MCF 10A (cell line): Measurements from ENCODE around the gene ABAT. TPM values are rescaled to one million over a fixed set of nuclear protein-coding genes. Genes with fewer than 3 reads are reported as not detected.
"Not testable (repeated sequence)": the region's sequence is repeated elsewhere in the genome, so short reads cannot be mapped to it uniquely, and the experiment has no call there.

Experiments used
- BruUV-seq: library from RNA; stranded (reverse); fragments of 400-500 nt; replicated peaks from 2 replicates; lab custom pipeline; 2021; lab: Mats Ljungman, UMichigan
- CTCF ChIA-PET: fragments of 300-600 bp; sonication (Branson Sonifier 250); formaldehyde crosslinking; extraction: SDS; loops from one replicate; lab custom pipeline; 2021; ENCODE audit warnings: antibody characterized with exemption, inconsistent platforms; lab: Yijun Ruan, JAX
- POLR2A ChIA-PET: fragments of 300-600, 350-650 bp; sonication (Branson Sonifier 250); formaldehyde crosslinking; extraction: SDS; loops from one replicate; lab custom pipeline; 2020; ENCODE audit warnings: antibody characterized with exemption, inconsistent platforms; lab: Yijun Ruan, JAX
- DNase-seq: peaks from one replicate; pipeline ENCODE4 v3.0.0-alpha.2; 2018; ENCODE audit not compliant: unreplicated experiment
- H3K27ac Mint-ChIP-seq: one replicate; pipeline ENCODE4 v1.8.0; 2022; ENCODE audit warnings: mild to moderate bottlenecking, low read depth, mixed read lengths; ENCODE audit not compliant: unreplicated experiment
- H3K27me3 Mint-ChIP-seq: one replicate; pipeline ENCODE4 v1.8.0; 2022; ENCODE audit warnings: mixed read lengths; ENCODE audit not compliant: insufficient read depth, unreplicated experiment
- H3K36me3 Mint-ChIP-seq: one replicate; pipeline ENCODE4 v1.8.0; 2022; ENCODE audit warnings: mild to moderate bottlenecking, moderate library complexity, mixed read lengths; ENCODE audit not compliant: insufficient read depth, unreplicated experiment
- H3K4me1 Mint-ChIP-seq: one replicate; pipeline ENCODE4 v1.8.0; 2022; ENCODE audit warnings: mixed read lengths; ENCODE audit not compliant: insufficient read depth, unreplicated experiment
- H3K4me3 Mint-ChIP-seq: one replicate; pipeline ENCODE4 v1.8.0; 2022; ENCODE audit warnings: mild to moderate bottlenecking, moderate library complexity, mixed read lengths; ENCODE audit not compliant: unreplicated experiment
- H3K9me3 Mint-ChIP-seq: one replicate; pipeline ENCODE4 v1.8.0; 2022; ENCODE audit warnings: mixed read lengths; ENCODE audit not compliant: unreplicated experiment
- intact Hi-C: fragments of 100-400 bp; cut with micrococcal nuclease; formaldehyde crosslinking; loops from 2 replicates; pipeline ENCODE4 v1.14.1; 2022
- total RNA-seq: library from RNA; stranded (reverse); gene quantifications from 2 replicates; pipeline ENCODE4 v1.2.3, GENCODE V29; 2022
- TF ChIP-seq, protein P1 (sequence below): fragments of 200-600 bp; IDR thresholded peaks from one replicate; pipeline ENCODE4 v1.8.0; 2022; ENCODE audit warnings: antibody characterized with exemption, mild to moderate bottlenecking; ENCODE audit not compliant: unreplicated experiment

The ABAT gene
- total RNA-seq, 1 experiment from 2014 or later: 3.0 TPM

DNA sequence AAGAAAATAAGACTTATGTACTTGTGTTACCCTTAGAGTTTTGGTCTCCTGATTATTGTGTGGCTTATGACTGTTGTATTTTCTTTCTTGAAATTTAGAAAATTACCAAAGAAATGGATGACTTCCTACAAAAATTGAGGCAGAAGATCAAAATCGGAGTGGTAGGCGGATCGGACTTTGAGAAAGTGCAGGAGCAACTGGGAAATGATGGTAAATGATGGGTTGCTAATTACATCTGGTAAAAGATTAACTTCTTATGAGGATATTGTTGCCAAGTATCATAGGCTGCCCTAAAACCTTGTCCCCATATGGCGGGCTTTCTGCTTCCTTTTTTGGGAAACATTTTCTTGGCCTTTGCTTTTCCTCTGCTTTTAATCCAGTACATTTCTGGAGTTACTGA lies 127.3 kb downstream of the ABAT start:
- POLR2A ChIA-PET: interaction anchor here (1.2 to 1.7 kb wide), 3 partner anchors 8 to 21 kb away, joined by 3 to 4 read pairs (median 3); no protein-coding TSS in a partner anchor
- H3K4me3 Mint-ChIP-seq: no peak overlapping the region
- H3K36me3 Mint-ChIP-seq: peaks cover 65% of the 10 kb centered on the region
- H3K27ac Mint-ChIP-seq: no peak overlapping the region
- no TSS peak for BruUV-seq
- H3K4me1 Mint-ChIP-seq: peaks cover 9% of the 10 kb centered on the region
- CTCF ChIA-PET: interaction anchor here (1.3 to 1.8 kb wide), 3 partner anchors 9 to 79 kb away, joined by 4 to 10 read pairs (median 6); no protein-coding TSS in a partner anchor
- no peak for DNase-seq
- H3K27me3 Mint-ChIP-seq: no peaks in the 10 kb centered on the region
- intact Hi-C loops: no loop called here
- H3K9me3 Mint-ChIP-seq: no peaks in the 10 kb centered on the region
- TF ChIP-seq, protein P1, sequence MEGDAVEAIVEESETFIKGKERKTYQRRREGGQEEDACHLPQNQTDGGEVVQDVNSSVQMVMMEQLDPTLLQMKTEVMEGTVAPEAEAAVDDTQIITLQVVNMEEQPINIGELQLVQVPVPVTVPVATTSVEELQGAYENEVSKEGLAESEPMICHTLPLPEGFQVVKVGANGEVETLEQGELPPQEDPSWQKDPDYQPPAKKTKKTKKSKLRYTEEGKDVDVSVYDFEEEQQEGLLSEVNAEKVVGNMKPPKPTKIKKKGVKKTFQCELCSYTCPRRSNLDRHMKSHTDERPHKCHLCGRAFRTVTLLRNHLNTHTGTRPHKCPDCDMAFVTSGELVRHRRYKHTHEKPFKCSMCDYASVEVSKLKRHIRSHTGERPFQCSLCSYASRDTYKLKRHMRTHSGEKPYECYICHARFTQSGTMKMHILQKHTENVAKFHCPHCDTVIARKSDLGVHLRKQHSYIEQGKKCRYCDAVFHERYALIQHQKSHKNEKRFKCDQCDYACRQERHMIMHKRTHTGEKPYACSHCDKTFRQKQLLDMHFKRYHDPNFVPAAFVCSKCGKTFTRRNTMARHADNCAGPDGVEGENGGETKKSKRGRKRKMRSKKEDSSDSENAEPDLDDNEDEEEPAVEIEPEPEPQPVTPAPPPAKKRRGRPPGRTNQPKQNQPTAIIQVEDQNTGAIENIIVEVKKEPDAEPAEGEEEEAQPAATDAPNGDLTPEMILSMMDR: no peak

DNA sequence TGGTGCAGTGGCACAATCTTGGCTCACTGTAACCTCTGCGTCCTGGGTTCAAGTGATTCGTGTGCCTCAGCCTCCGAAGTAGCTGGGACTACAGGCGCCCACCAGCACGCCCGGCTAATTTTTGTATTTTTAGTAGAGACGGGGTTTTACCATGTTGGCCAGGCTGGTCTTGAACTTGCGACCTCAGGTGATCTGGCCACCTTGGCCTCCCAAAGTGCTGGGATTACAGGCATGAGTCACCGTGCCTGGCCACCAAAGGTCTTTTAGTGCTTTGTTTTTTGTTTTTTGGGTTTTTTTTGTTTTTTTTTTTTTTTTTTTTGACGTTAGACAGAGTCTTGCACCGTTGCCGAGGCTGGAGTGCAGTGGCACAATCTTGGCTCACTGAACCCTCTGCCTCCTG lies 129.3 kb downstream of the ABAT start:
- BruUV-seq, H3K4me1 Mint-ChIP-seq, DNase-seq, H3K9me3 Mint-ChIP-seq, H3K27ac Mint-ChIP-seq, H3K4me3 Mint-ChIP-seq, intact Hi-C loops, POLR2A ChIA-PET, H3K27me3 Mint-ChIP-seq: not testable (repeated sequence)
- H3K36me3 Mint-ChIP-seq: peaks cover 85% of the 10 kb centered on the region
- CTCF ChIA-PET: interaction anchor here (1.0 kb wide), 1 partner anchor 143 kb away, joined by 4 read pairs; no protein-coding TSS in a partner anchor

GRCh38 chr16:8804313-8804712 lies 129.9 kb downstream of the ABAT start:
- POLR2A ChIA-PET: no interaction called here
- no peak for DNase-seq
- CTCF ChIA-PET: no interaction called here
- Mint-ChIP-seq H3K4me3 (no peak overlapping the region), H3K27me3 (no peaks in the 10 kb centered on the region), H3K4me1 (peaks cover 1% of the 10 kb centered on the region), H3K27ac (no peak overlapping the region), H3K36me3 (peaks cover 91% of the 10 kb centered on the region), H3K9me3 (no peaks in the 10 kb centered on the region)
- intact Hi-C loops: no loop called here
- TF ChIP-seq, protein P1: no peak
- BruUV-seq: no TSS peak

GRCh38 chr16:8806272-8806983 lies 132.0 kb downstream of the ABAT start:
- no peak for DNase-seq
- intact Hi-C loops: no loop called here
- Mint-ChIP-seq H3K9me3 (no peaks in the 10 kb centered on the region), H3K27ac (no peak overlapping the region), H3K4me1 (no peaks in the 10 kb centered on the region), H3K27me3 (no peaks in the 10 kb centered on the region), H3K36me3 (peaks cover 100% of the 10 kb centered on the region), H3K4me3 (no peak overlapping the region)
- TF ChIP-seq, protein P1: no peak
- POLR2A ChIA-PET: interaction anchor here (0.7 to 1.3 kb wide), 2 partner anchors 9 to 62 kb away, joined by 3 to 7 read pairs; partner anchors contain the start of genes CARHSP1, PMM2 and TMEM186
- CTCF ChIA-PET: interaction anchor here (0.8 to 1.4 kb wide), 4 partner anchors 9 to 239 kb away, joined by 3 to 4 read pairs (median 3); partner anchors contain the start of genes PMM2 and TMEM186
- no TSS peak for BruUV-seq
